ENCODE results near the gene SSNA1.

SSNA1 gene

DNA sequence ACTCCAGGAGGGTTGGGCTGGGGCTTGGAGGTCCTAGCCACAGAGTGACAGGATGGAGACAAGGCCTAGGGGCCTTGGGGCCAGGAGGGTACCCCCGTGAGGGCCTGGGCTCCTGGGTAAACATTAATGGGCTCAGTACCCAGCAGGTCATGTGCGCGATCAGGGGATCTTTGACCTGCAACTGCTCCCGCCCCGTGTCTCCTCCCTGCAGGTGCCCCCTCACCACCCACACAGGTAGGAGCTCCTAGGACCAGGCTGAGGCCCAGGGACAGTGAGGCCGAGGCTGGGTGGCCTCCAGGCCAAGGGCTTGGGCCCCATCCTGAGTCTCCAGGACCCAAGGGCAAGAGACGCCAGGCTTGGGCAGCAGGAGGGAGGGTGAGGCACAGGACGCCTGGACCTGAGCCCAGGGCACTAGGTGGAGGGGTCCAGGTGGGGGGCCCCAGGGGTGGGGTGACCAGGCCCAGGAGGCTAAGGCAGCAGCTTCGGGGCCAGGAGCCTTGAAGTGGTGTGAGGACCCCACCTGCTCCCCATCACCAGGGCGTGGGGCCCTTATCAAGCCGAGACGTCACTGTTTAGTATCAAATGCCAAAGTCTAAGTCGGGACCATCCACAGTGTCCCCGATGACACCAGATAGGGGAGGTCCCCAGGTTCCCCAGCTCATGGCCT, 42.4 kb downstream of the SSNA1 start, which contains the start of gene SLC34A3:
Gene SLC34A3 (plus strand): TSS at position 197 of the 667 bp plus-strand sequence. CDS start 802 bp downstream, outside the sequence.
- no peaks in the 10 kb centered on the region for H3K9me3 ChIP-seq (ENCODE audit: insufficient read depth, low read depth, low read length)
- no peak within 1 kb of the TSS for H3K9ac ChIP-seq (ENCODE audit: low read depth, low read length)
- no peaks in the 10 kb centered on the region for H3K36me3 ChIP-seq (ENCODE audit: insufficient read depth, low read depth, low read length)
- H3K4me3 ChIP-seq (ENCODE audit: low read length), result no peak within 1 kb of the TSS
- no peaks in the 10 kb centered on the region for H3K4me1 ChIP-seq (ENCODE audit: insufficient read depth, low read length)
- no peak within 1 kb of the TSS for H3K27ac ChIP-seq (ENCODE audit: low read length)
- no peaks in the 10 kb centered on the region for H3K27me3 ChIP-seq (ENCODE audit: insufficient read depth, low read length)

DNA sequence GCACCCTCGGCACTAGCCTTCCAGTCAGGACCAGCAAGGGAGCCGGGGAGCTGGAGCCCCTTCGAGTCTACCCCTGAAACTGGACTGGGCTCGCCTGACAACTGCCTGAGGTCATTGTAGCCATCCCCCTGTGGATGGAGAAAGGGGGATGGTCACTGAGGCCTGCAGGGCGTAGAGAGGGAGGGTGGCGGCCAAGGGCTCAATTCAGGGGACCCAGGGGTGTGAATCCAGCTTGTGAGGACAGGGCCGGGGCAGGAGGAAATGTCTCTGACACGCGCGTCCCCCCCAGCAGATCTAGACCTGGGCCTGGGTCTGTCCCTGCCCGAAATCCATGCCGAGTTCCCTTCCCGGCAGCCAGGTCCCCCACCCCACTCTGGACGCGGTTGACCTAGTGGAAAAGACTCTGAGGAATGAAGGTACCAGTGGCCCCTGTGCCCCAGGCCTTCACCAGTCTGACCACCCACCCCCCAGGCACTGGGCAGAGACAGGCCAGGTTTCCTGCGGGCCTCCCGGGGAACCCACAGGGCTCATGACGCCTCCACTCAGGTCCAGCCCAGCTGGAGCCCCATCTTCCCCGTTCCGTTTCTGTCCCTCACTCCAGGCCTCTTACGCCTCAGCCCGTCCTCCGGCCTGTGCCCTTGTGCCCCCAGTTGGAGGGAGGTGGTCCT, 43.0 kb downstream of the SSNA1 start:
- Histone ChIP-seq H3K9ac (ENCODE audit: low read depth, low read length) (no peak overlapping the region), H3K9me3 (ENCODE audit: insufficient read depth, low read depth, low read length) (no peaks in the 10 kb centered on the region), H3K36me3 (ENCODE audit: insufficient read depth, low read depth, low read length) (no peaks in the 10 kb centered on the region), H3K4me3 (ENCODE audit: low read length) (no peak overlapping the region), H3K4me1 (ENCODE audit: insufficient read depth, low read length) (no peaks in the 10 kb centered on the region), H3K27ac (ENCODE audit: low read length) (no peak overlapping the region), H3K27me3 (ENCODE audit: insufficient read depth, low read length) (no peaks in the 10 kb centered on the region)

DNA sequence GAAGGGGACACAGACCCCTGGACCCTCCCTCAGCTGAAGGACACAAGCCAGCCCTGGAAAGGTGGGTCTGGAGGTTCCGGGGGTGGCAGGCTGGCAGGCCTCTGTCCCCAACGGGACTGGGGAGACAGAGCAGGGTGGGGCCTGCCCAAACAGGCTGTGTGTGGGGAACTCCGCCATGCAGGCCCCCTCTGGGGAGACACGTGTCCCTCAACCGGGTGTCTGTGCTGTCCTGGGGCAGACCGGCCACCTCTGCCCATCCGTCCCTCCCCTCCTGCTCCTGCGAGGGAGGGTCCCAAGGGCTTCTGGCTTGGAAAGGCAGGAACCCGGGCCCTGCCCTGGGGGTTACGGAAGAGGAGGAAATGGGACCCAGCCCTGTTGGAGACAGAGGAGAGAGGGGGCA, 43.6 kb downstream of the SSNA1 start:
- Histone ChIP-seq H3K4me3 (ENCODE audit: low read length) (no peak overlapping the region), H3K27ac (ENCODE audit: low read length) (no peak overlapping the region), H3K36me3 (ENCODE audit: insufficient read depth, low read depth, low read length) (no peaks in the 10 kb centered on the region), H3K27me3 (ENCODE audit: insufficient read depth, low read length) (no peaks in the 10 kb centered on the region), H3K9me3 (ENCODE audit: insufficient read depth, low read depth, low read length) (no peaks in the 10 kb centered on the region), H3K9ac (ENCODE audit: low read depth, low read length) (no peak overlapping the region), H3K4me1 (ENCODE audit: insufficient read depth, low read length) (peaks cover 4% of the 10 kb centered on the region; the same call in 1 of the 2 replicates)

DNA sequence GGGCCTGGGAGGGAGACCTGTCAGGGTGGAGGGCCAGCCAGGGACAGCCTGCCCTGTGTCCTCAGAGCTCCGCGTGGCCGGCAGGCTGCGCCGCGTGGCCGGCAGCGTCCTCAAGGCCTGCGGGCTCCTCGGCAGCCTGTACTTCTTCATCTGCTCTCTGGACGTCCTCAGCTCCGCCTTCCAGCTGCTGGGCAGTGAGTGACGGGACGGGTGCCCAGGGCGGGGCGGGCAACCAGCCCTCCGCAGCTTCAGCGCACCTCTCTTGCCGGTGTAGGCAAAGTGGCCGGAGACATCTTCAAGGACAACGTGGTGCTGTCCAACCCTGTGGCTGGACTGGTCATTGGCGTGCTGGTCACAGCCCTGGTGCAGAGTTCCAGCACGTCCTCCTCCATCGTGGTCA, 44.0 kb downstream of the SSNA1 start:
- no peaks in the 10 kb centered on the region for H3K9me3 ChIP-seq (ENCODE audit: insufficient read depth, low read depth, low read length)
- no peak overlapping the region for H3K4me3 ChIP-seq (ENCODE audit: low read length)
- no peaks in the 10 kb centered on the region for H3K36me3 ChIP-seq (ENCODE audit: insufficient read depth, low read depth, low read length)
- H3K27me3 ChIP-seq (ENCODE audit: insufficient read depth, low read length), result no peaks in the 10 kb centered on the region
- H3K9ac ChIP-seq (ENCODE audit: low read depth, low read length), result no peak overlapping the region
- H3K4me1 ChIP-seq (ENCODE audit: insufficient read depth, low read length), result peaks cover 5% of the 10 kb centered on the region; the same call in 1 of the 2 replicates
- no peak overlapping the region for H3K27ac ChIP-seq (ENCODE audit: low read length)

DNA sequence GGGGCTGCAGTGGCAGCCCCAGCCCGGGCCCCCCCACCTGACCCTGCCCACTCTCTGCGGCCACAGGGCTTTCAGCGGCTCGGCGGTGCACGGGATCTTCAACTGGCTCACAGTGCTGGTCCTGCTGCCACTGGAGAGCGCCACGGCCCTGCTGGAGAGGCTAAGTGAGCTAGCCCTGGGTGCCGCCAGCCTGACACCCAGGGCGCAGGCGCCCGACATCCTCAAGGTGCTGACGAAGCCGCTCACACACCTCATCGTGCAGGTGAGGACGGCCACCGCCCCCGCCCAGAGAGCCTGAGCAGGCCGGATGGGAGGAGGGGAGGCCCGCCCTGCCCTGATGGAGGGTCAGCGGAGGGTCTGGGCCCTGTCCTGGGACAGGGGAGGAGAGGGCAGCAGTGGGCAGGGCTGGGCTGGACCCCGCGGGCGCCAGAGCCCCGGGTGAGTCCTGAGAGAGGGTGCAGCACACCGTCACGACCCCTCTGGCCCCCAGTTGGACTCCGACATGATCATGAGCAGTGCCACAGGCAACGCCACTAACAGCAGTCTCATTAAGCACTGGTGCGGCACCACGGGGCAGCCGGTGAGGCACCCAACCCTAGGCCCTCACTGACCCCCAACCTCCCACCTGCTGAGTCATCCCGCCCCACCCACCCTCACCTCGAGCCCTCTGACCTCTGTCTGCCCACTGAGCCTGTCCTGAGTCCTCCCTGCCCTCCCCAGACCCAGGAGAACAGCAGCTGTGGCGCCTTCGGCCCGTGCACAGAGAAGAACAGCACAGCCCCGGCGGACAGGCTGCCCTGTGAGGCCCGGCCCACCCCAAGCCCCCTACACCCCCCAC, 44.9 kb downstream of the SSNA1 start:
- H3K4me1 ChIP-seq (ENCODE audit: insufficient read depth, low read length), result peaks cover 5% of the 10 kb centered on the region; the same call in 1 of the 2 replicates
- H3K27me3 ChIP-seq (ENCODE audit: insufficient read depth, low read length), result no peaks in the 10 kb centered on the region
- H3K4me3 ChIP-seq (ENCODE audit: low read length), result no peak overlapping the region
- H3K36me3 ChIP-seq (ENCODE audit: insufficient read depth, low read depth, low read length), result no peaks in the 10 kb centered on the region
- H3K9me3 ChIP-seq (ENCODE audit: insufficient read depth, low read depth, low read length), result no peaks in the 10 kb centered on the region
- H3K9ac ChIP-seq (ENCODE audit: low read depth, low read length), result no peak overlapping the region
- H3K27ac ChIP-seq (ENCODE audit: low read length), result no peak overlapping the region

DNA sequence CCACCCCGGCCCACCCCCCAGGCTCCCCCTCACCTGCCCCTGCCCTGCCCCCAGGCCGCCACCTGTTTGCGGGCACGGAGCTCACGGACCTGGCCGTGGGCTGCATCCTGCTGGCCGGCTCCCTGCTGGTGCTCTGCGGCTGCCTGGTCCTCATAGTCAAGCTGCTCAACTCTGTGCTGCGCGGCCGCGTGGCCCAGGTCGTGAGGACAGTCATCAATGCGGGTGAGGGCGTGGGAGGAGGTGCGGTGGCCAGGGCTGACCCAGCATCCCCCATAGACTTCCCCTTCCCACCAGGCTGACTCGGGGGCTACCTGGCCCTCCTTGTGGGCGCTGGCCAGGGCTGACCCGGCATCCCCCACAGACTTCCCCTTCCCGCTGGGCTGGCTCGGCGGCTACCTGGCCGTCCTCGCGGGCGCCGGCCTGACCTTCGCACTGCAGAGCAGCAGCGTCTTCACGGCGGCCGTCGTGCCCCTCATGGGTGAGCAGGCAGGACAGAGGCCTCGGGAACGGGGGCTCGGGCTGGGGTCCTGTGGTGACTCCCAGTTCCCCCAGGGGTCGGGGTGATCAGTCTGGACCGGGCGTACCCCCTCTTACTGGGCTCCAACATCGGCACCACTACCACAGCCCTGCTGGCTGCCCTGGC, 45.7 kb downstream of the SSNA1 start:
- no peak overlapping the region for H3K4me3 ChIP-seq (ENCODE audit: low read length)
- no peaks in the 10 kb centered on the region for H3K9me3 ChIP-seq (ENCODE audit: insufficient read depth, low read depth, low read length)
- H3K36me3 ChIP-seq (ENCODE audit: insufficient read depth, low read depth, low read length), result no peaks in the 10 kb centered on the region
- peaks cover 5% of the 10 kb centered on the region; the same call in 1 of the 2 replicates for H3K4me1 ChIP-seq (ENCODE audit: insufficient read depth, low read length)
- no peak overlapping the region for H3K9ac ChIP-seq (ENCODE audit: low read depth, low read length)
- no peaks in the 10 kb centered on the region for H3K27me3 ChIP-seq (ENCODE audit: insufficient read depth, low read length)
- H3K27ac ChIP-seq (ENCODE audit: low read length), result no peak overlapping the region

DNA sequence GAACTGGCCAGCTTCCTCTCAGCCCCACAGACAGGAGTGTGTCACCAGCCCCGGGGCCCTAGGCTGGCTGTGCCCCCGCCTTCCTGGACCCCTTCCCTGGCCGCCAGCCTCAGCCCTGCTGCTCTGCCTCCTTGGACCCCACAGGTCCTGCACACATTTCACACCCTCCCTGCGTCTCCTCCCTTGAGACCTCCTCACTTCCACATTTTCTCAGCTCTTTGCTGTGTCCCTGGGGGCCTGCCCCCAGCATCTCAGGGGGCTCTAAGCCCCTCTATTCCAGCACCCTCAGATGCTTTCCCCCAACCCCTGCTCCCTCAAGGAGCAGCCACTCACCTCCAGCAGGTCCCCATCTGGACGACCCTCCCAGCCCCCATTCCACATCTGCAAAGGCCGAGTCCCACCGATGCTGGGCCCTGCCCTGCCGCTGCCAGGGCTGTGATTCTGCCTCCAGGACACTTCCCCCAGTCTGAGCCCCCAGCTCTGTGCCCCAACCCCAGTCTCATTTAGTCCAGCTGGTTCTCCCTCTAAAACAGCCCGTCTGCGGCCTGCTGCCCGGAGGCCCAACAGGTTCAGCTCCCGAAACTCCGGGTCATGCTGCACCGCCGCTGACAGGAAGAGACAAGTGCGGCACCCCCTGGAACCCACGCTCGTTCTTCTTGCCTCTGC, 46.4 kb downstream of the SSNA1 start:
- no peak overlapping the region for H3K9ac ChIP-seq (ENCODE audit: low read depth, low read length)
- H3K9me3 ChIP-seq (ENCODE audit: insufficient read depth, low read depth, low read length), result no peaks in the 10 kb centered on the region
- H3K27ac ChIP-seq (ENCODE audit: low read length), result no peak overlapping the region
- no peaks in the 10 kb centered on the region for H3K27me3 ChIP-seq (ENCODE audit: insufficient read depth, low read length)
- H3K4me1 ChIP-seq (ENCODE audit: insufficient read depth, low read length), result peaks cover 5% of the 10 kb centered on the region; the same call in 1 of the 2 replicates
- no peak overlapping the region for H3K4me3 ChIP-seq (ENCODE audit: low read length)
- H3K36me3 ChIP-seq (ENCODE audit: insufficient read depth, low read depth, low read length), result no peaks in the 10 kb centered on the region

DNA sequence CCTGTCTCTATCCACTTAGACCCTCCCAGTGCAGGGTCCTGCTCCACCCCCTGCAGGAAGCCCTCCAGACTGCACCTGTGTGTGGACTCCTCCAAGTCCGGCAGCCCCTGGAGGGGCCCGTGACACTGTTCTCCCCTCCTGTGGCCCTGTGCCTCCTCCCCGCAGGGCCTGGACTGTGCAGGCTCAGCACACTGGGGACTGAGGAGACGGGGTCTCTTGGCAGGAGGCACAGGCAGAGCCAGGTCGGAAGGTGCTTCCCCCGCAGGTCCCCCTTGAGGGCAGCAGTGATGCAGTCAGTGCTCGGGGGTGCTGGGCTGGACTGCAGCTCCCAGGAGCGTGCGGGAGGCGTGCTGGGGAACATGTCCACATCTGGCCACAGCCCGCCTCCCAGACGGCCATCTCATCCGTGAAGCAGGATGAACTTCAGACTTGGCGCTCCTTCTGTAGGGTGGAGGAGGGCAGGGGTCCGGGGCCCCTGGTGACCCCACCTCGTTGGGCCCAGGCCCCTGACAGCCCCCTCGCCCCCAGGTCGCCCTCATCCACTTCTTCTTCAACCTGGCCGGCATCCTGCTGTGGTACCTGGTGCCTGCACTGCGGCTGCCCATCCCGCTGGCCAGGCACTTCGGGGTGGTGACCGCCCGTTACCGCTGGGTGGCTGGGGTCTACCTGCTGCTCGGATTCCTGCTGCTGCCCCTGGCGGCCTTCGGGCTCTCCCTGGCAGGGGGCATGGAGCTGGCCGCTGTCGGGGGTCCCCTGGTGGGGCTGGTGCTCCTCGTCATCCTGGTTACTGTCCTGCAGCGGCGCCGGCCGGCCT, 47.2 kb downstream of the SSNA1 start:
- H3K27me3 ChIP-seq (ENCODE audit: insufficient read depth, low read length), result no peaks in the 10 kb centered on the region
- H3K9ac ChIP-seq (ENCODE audit: low read depth, low read length), result no peak overlapping the region
- no peaks in the 10 kb centered on the region for H3K36me3 ChIP-seq (ENCODE audit: insufficient read depth, low read depth, low read length)
- H3K9me3 ChIP-seq (ENCODE audit: insufficient read depth, low read depth, low read length), result no peaks in the 10 kb centered on the region
- no peak overlapping the region for H3K27ac ChIP-seq (ENCODE audit: low read length)
- peaks cover 5% of the 10 kb centered on the region; the same call in 1 of the 2 replicates for H3K4me1 ChIP-seq (ENCODE audit: insufficient read depth, low read length)
- H3K4me3 ChIP-seq (ENCODE audit: low read length), result no peak overlapping the region

DNA sequence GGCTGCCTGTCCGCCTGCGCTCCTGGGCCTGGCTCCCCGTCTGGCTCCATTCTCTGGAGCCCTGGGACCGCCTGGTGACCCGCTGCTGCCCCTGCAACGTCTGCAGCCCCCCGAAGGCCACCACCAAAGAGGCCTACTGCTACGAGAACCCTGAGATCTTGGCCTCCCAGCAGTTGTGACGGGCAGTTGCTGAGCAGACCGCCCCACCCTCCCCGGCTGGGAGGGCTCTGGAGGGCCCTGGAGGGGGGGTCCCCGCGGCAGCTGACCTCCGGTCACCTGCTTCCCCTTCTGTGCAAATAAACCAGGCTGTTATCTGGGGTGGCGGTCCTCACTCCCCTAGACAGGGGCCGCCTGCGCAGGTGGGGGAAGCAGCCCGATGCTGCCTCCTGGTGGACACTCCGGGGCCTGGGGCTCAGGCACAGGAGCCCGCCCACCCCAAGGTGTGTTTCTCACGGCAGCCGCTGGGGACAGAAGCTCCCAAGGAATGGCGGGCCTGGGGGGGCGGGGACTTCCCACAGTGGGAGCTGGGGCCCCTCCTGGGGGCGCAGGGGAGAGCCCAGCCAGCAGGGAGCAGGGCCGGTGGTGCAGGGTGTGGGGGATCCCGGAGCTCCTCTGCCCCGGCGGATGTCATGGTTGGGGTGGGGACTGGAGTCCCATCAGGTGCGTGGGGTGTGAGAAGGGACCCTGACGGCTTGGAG, 47.9 kb downstream of the SSNA1 start:
- no peak overlapping the region for H3K27ac ChIP-seq (ENCODE audit: low read length)
- H3K4me1 ChIP-seq (ENCODE audit: insufficient read depth, low read length), result peaks cover 5% of the 10 kb centered on the region; the same call in 1 of the 2 replicates
- H3K9ac ChIP-seq (ENCODE audit: low read depth, low read length), result no peak overlapping the region
- H3K27me3 ChIP-seq (ENCODE audit: insufficient read depth, low read length), result no peaks in the 10 kb centered on the region
- H3K36me3 ChIP-seq (ENCODE audit: insufficient read depth, low read depth, low read length), result no peaks in the 10 kb centered on the region
- no peaks in the 10 kb centered on the region for H3K9me3 ChIP-seq (ENCODE audit: insufficient read depth, low read depth, low read length)
- H3K4me3 ChIP-seq (ENCODE audit: low read length), result no peak overlapping the region

DNA sequence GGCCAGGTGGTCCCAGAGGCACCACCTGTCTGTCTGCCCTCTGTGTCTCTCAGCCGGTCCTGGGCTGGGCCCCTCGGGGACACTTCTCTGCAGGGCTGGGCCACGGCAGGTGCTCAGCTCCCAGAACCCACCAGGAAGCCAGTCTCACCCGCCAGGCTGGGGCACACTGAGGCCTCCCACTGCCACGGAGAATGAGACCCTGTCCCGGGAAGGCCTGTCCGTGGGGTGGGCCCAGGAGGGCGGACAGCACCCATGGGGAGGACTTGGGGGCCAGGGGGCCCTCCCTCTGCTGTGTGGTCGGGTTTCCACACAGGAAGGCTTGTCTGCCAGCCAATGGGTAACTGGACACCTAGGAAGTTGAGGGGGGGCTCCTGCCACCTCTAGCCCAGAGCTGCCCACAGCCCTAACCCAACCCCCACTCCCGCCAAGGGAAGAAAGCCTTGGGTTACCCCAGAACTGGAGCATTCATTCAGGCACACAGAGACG, 48.5 kb downstream of the SSNA1 start:
- Histone ChIP-seq H3K4me1 (ENCODE audit: insufficient read depth, low read length) (peaks cover 5% of the 10 kb centered on the region; the same call in 1 of the 2 replicates), H3K9ac (ENCODE audit: low read depth, low read length) (no peak overlapping the region), H3K9me3 (ENCODE audit: insufficient read depth, low read depth, low read length) (no peaks in the 10 kb centered on the region), H3K36me3 (ENCODE audit: insufficient read depth, low read depth, low read length) (peaks cover under 1% of the 10 kb centered on the region), H3K27ac (ENCODE audit: low read length) (no peak overlapping the region), H3K27me3 (ENCODE audit: insufficient read depth, low read length) (no peaks in the 10 kb centered on the region), H3K4me3 (ENCODE audit: low read length) (no peak overlapping the region)

Measured in iPS-20b (cell line).